ENCODE measurements around the gene ZC3H14. TPM values are rescaled to one million over a fixed set of nuclear protein-coding genes. Genes with fewer than 3 reads are reported as not detected.

The ZC3H14 gene
- total RNA-seq, 1 experiment from 2014 or later, result 90.6 TPM

GRCh38 chr14:88588081-88588480 is 25.2 kb downstream of the ZC3H14 start:
- no CpG with 5 or more reads among the region's 5 CpGs for whole genome bisulfite sequencing (ENCODE audit: extremely low coverage, insufficient read length, low lambda C conversion rate)
- H3K36me3 Mint-ChIP-seq (ENCODE audit: insufficient read depth in 1 of 3, low read depth in 3 of 3), result peaks cover 36 to 78% (median 68%) of the 10 kb centered on the region in 3 experiments; a peak in 6 of 7 replicates

More at GRCh38 chr14:88588081-88588480, 25.2 kb downstream of the ZC3H14 start:
- DNase-seq, result no peak
- no peak overlapping the region for H3K9ac ChIP-seq (ENCODE audit: extremely low read depth, insufficient read length, low read length)
- no peaks in the 10 kb centered on the region for H4K20me1 ChIP-seq (ENCODE audit: control insufficient read depth, insufficient read depth, insufficient read length)
- TF ChIP-seq CTCF (conservative IDR thresholded peaks at IDR 0.05), result no peak
- H3K27me3 Mint-ChIP-seq (ENCODE audit: low read depth), result no peaks in the 10 kb centered on the region
- H3K56ac ChIP-seq (ENCODE audit: insufficient read length, low read depth, low read length), result no peak overlapping the region
- no peaks in the 10 kb centered on the region for H3K23me2 ChIP-seq (ENCODE audit: insufficient read length, low read depth, low read length, poor library complexity, severe bottlenecking)
- no peak overlapping the region for H4K5ac ChIP-seq (ENCODE audit: insufficient read length, low read depth, low read length)
- peaks cover 2% of the 10 kb centered on the region for H3K79me1 ChIP-seq (ENCODE audit: insufficient read depth, low read depth, low read length, poor library complexity, severe bottlenecking)
- H2BK12ac ChIP-seq (ENCODE audit: insufficient read length, low read depth, low read length), result no peak overlapping the region
- H3T11ph ChIP-seq (ENCODE audit: low read length), result no peak overlapping the region
- no peak overlapping the region for H2AFZ ChIP-seq (ENCODE audit: low read length)
- no peak overlapping the region for H3K27ac ChIP-seq (ENCODE audit: insufficient read length, low read depth, low read length)
- no peak overlapping the region for H3K18ac ChIP-seq (ENCODE audit: insufficient read length, low read depth, low read length)
- no peaks in the 10 kb centered on the region for H3K9me3 ChIP-seq (ENCODE audit: control insufficient read depth, low read depth, low read length)
- H3K14ac ChIP-seq (ENCODE audit: insufficient read depth, low read length), result no peak overlapping the region
- no peak overlapping the region for H4K8ac ChIP-seq (replicated peaks; ENCODE audit: insufficient read length, low read depth, low read length)
- peak overlapping the region; percentile 1 to 76 (median 36); a peak in 3 of 7 replicates for H3K27ac Mint-ChIP-seq
- no peak overlapping the region for H3K4me2 ChIP-seq (ENCODE audit: insufficient read depth, insufficient read length, low read length)
- H3K9me3 Mint-ChIP-seq, result no peaks in the 10 kb centered on the region
- H3K4ac ChIP-seq (ENCODE audit: low read depth, low read length), result no peak overlapping the region
- H4K91ac ChIP-seq (ENCODE audit: insufficient read length, low read depth, low read length), result no peak overlapping the region
- H2AK5ac ChIP-seq (ENCODE audit: insufficient read length, low read length), result no peak overlapping the region
- no peak overlapping the region for H2BK120ac ChIP-seq (ENCODE audit: low read depth, low read length, poor library complexity, severe bottlenecking)
- no peak overlapping the region for H2BK5ac ChIP-seq (ENCODE audit: insufficient read length, low read length)
- no peaks in the 10 kb centered on the region for H3K27me3 ChIP-seq (ENCODE audit: insufficient read depth, low read length)
- no peaks in the 10 kb centered on the region for H3K4me1 Mint-ChIP-seq
- no peak overlapping the region for H3K23ac ChIP-seq (ENCODE audit: insufficient read length, low read depth, low read length)
- H3K4me3 Mint-ChIP-seq, result no peak overlapping the region
- H2BK20ac ChIP-seq (ENCODE audit: low read depth, low read length, poor library complexity, severe bottlenecking), result no peak overlapping the region
- H2BK15ac ChIP-seq (ENCODE audit: low read depth, low read length), result no peak overlapping the region
- no peaks in the 10 kb centered on the region for H3K4me1 ChIP-seq (ENCODE audit: insufficient read depth, low read length)
- no peaks in the 10 kb centered on the region for H3K79me2 ChIP-seq (ENCODE audit: insufficient read depth, low read length)
